Epithelial cell of proximal tubule (primary cell): Measurements from ENCODE around the gene PEAK3. TPM values are rescaled to one million over a fixed set of nuclear protein-coding genes. Genes with fewer than 3 reads are reported as not detected.

Source experiments
- DNase-seq: peaks from one replicate; pipeline ENCODE4 v3.0.0-alpha.2; 2011; ENCODE audit warnings: low read depth
- H3K4me3 ChIP-seq: 2 replicates; pipeline ENCODE4 v1.5.1; 2011; ENCODE audit warnings: low read depth, mild to moderate bottlenecking, low read length
- CTCF ChIP-seq: conservative IDR thresholded peaks from 2 replicates; pipeline ENCODE4 v1.5.1; 2012; ENCODE audit warnings: low read depth, mild to moderate bottlenecking, low read length
- total RNA-seq: library from RNA; depleted of rRNA; stranded (reverse); fragments of >200 nt; gene quantifications from 2 replicates; pipeline ENCODE4 v1.2.3, GENCODE V29; 2015

The PEAK3 gene
- total RNA-seq, 1 donor from 2014 or later = not detected

- DNase-seq = no peak
- TF ChIP-seq CTCF = no peak
- H3K4me3 ChIP-seq = peak overlapping the region; percentile 94
These were observed 47.0 kb downstream of the PEAK3 start for GRCh38 chr19:2234996-2235380.

- no peak for TF ChIP-seq CTCF
- DNase-seq = no peak
These were observed 48.2 kb downstream of the PEAK3 start for GRCh38 chr19:2233601-2234280.

DNA sequence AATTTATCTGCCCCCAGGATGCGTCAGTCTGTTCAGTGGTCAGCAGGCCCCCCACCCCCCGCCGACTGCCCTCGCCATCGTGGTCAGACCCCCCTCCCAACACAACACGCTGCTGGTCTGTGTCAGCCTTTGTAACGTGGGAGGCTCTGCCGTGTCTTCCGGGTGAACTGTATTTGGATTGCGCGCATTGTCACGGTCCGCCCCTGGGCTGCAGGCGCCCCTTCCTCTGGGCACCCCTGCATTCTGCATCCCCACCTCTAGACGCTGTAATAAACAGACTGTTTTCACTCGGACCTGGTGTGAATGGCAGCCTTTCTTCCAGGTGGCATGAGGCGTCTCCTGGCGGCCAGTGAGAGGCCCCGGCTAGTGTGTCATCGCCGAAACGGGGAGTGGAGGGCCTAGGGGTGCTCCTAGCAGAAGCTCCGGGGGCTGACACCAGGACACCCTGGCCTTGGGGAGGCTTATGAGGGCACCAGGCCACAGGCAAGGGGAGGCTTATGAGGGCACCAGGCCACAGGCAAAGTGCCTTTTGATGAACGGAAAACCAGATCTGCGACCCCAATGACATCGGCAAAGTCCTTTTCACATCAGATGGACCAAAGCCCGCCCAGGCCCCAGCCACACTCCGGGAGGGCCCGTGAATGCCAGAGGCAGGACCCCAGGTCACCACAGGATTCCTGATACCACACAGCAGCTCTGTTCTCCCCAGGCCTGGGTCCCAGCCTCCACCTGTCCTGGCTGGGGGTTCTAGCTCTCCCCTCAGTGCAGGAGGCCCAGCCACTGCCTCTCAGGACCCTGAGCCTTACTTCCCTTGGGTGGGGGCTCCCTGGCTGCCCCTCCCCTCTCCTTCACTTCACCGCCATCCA is 49.5 kb downstream of the PEAK3 start:
- DNase-seq = no peak
- H3K4me3 ChIP-seq = no peak overlapping the region
- TF ChIP-seq CTCF = no peak

More at GRCh38 chr19:2233601-2234280, 48.2 kb downstream of the PEAK3 start:
- H3K4me3 ChIP-seq = no peak overlapping the region

- DNase-seq = no peak
These were observed 50.3 kb downstream of the PEAK3 start for GRCh38 chr19:2231621-2232221.

DNA sequence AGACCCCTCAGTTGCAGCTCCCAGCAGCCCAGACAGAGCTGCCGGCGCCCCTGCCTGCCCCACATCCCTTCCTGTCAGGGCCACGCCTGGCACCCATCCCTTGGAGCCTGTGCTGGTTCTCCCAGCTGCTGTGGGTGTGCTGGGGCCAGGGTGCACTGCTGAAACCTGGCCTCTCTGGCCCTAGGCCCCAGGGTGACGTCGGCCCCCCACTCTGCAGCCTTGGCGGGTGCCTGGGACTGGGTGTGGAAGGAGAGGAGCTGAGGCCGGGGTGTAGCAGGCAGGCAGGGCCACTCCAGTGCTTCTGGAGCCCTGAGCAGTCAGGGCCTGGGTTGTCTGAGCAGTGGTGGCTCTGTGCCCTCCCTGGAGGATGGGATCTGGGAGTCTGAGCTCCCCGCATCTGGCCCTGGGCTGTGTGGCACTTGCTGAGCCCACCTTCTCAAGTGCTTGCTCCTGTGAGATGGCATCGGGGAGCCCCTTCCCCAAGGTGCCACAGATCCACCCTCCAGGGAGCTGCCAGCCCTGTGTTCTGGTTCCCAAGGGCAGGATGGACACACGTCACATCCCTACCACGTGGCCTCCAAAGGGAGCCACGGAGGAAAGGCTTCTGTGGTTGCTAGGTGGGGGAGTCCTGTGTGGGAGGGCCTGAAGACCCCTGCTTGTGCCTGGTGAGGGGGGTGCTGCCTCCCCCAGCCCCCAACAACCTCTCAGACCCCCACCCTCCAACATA is 51.0 kb downstream of the PEAK3 start:
- no peak for TF ChIP-seq CTCF
- no peak overlapping the region for H3K4me3 ChIP-seq
- no peak for DNase-seq

More at GRCh38 chr19:2231621-2232221, 50.3 kb downstream of the PEAK3 start:
- H3K4me3 ChIP-seq = no peak overlapping the region
- no peak for TF ChIP-seq CTCF

GRCh38 chr19:2230033-2230531 is 51.9 kb downstream of the PEAK3 start:
- no peak for DNase-seq
- TF ChIP-seq CTCF = no peak
- no peak overlapping the region for H3K4me3 ChIP-seq
